Skin of body (tissue), 3 donors: ENCODE results near the gene CHTF18. TPM values are rescaled to one million over a fixed set of nuclear protein-coding genes. Genes with fewer than 3 reads are reported as not detected.

Experiments used
- DNase-seq: peaks from one replicate; lab custom pipeline; 2025; lab: John Stamatoyannopoulos, UW
- small RNA-seq: library from RNA; depleted of rRNA; stranded (forward); fragments of <200 nt; gene quantifications from one replicate; pipeline ENCODE3, GENCODE V24; 2014; ENCODE audit warnings: low replicate concordance
- total RNA-seq: library from RNA; depleted of rRNA; stranded (reverse); fragments of >200 nt; gene quantifications from one replicate; pipeline ENCODE4 v1.2.3, GENCODE V29; 2014

The CHTF18 gene
- total RNA-seq, 1 donor from 2014 or later: 10.1 TPM

- no peak for DNase-seq
Observed at GRCh38 chr16:844638-845350, 56.4 kb downstream of the CHTF18 start.

- no peak for DNase-seq
Observed at GRCh38 chr16:845351-845745, 56.9 kb downstream of the CHTF18 start.

- DNase-seq: no peak
Observed at GRCh38 chr16:847151-847550, 58.7 kb downstream of the CHTF18 start.

Small RNAs within 50 kb of the gene (small RNA-seq; reads per million reads assigned to genes)
- gene MIR662: not detected

Other genes with a start within 250 kb of the CHTF18 start
- gene PRR35, start 228.2 kb upstream of the CHTF18 start, total RNA-seq: not detected
- 0.59 TPM for gene NHLRC4, start 221.6 kb upstream of the CHTF18 start, total RNA-seq
- gene PIGQ, start 218.7 kb upstream of the CHTF18 start, total RNA-seq: 10.4 TPM
- gene RAB40C, start 198.6 kb upstream of the CHTF18 start, total RNA-seq: 14.8 TPM
- gene WFIKKN1, start 157.6 kb upstream of the CHTF18 start, total RNA-seq: 0.20 TPM
- 22.9 TPM for gene METTL26, start 152.3 kb upstream of the CHTF18 start, total RNA-seq
- gene MCRIP2, start 146.8 kb upstream of the CHTF18 start, total RNA-seq: 6.9 TPM
- gene WDR90, start 139.3 kb upstream of the CHTF18 start, total RNA-seq: 15.1 TPM
- gene RHOT2, start 120.5 kb upstream of the CHTF18 start, total RNA-seq: 26.4 TPM
- gene RHBDL1, start 112.9 kb upstream of the CHTF18 start, total RNA-seq: 1.2 TPM
- gene STUB1, start 108.2 kb upstream of the CHTF18 start, total RNA-seq: 49.1 TPM
- gene JMJD8, start 104.3 kb upstream of the CHTF18 start, total RNA-seq: 18.1 TPM
- 2.3 TPM for gene WDR24, start 98.2 kb upstream of the CHTF18 start, total RNA-seq
- gene FBXL16, start 82.8 kb upstream of the CHTF18 start, total RNA-seq: 0.30 TPM
- gene METRN, start 73.5 kb upstream of the CHTF18 start, total RNA-seq: 6.2 TPM
- gene ANTKMT, start 67.5 kb upstream of the CHTF18 start, total RNA-seq: 6.3 TPM
- gene CCDC78, start 62.2 kb upstream of the CHTF18 start, total RNA-seq: 0.20 TPM
- 2.5 TPM for gene HAGHL, start 61.5 kb upstream of the CHTF18 start, total RNA-seq
- gene CIAO3, start 47.6 kb upstream of the CHTF18 start, total RNA-seq: 41.2 TPM
- 1.4 TPM for gene MSLN, start 27.9 kb upstream of the CHTF18 start, total RNA-seq
- gene RPUSD1, start 239 bp upstream of the CHTF18 start, total RNA-seq: 7.8 TPM
- gene GNG13, start 12.1 kb downstream of the CHTF18 start, total RNA-seq: not detected
- 13.6 TPM for gene LMF1, start 182.4 kb downstream of the CHTF18 start, total RNA-seq
- 6.8 TPM for gene SOX8, start 193.2 kb downstream of the CHTF18 start, total RNA-seq